Measurements from ENCODE around the gene FNDC11. TPM values are rescaled to one million over a fixed set of nuclear protein-coding genes. Genes with fewer than 3 reads are reported as not detected.
A peak's percentile ranks its signal among the peaks of the same experiment; 100 is the strongest.

Gene FNDC11
- total and polyA plus RNA-seq, 8 donors = 0.23 to 0.84 (median 0.67) TPM

- no peak for TF ChIP-seq CTCF (IDR thresholded peaks at IDR 0.05)
- Histone ChIP-seq H3K27ac (no peak overlapping the region), H3K4me1 (peaks cover 11 to 36% of the 10 kb centered on the region in 2 donors), H3K4me3 (no peak overlapping the region), H3K9me3 (peaks cover 0 to 9% of the 10 kb centered on the region in 2 donors), H3K27me3 (peaks cover 0 to 14% of the 10 kb centered on the region in 2 donors), H3K36me3 (peaks cover 0 to 19% of the 10 kb centered on the region in 2 donors)
- intact Hi-C loops (cut with DNase I) = no loop called here
- DNase-seq = peak in 2 of 4 donors; percentile 34 to 69
- ATAC-seq = no peak
Observed at GRCh38 chr20:63522981-63523611, 30.9 kb upstream of the FNDC11 start.

GRCh38 chr20:63525185-63525584, 28.8 kb upstream of the FNDC11 start:
- Histone ChIP-seq H3K4me1 (peaks cover 11 to 28% of the 10 kb centered on the region in 2 donors), H3K9me3 (peaks cover 0 to 9% of the 10 kb centered on the region in 2 donors), H3K27me3 (peaks cover 0 to 5% of the 10 kb centered on the region in 2 donors), H3K27ac (no peak overlapping the region), H3K4me3 (no peak overlapping the region), H3K36me3 (peaks cover 0 to 19% of the 10 kb centered on the region in 2 donors)
- no peak for TF ChIP-seq CTCF (IDR thresholded peaks at IDR 0.05)
- DNase-seq (no peak), ATAC-seq (no peak)
- intact Hi-C loops (cut with DNase I) = no loop called here

- Histone ChIP-seq H3K4me3 (no peak overlapping the region), H3K27ac (no peak overlapping the region), H3K4me1 (peaks cover 11 to 27% of the 10 kb centered on the region in 2 donors), H3K36me3 (peaks cover 0 to 19% of the 10 kb centered on the region in 2 donors), H3K9me3 (peaks cover 0 to 9% of the 10 kb centered on the region in 2 donors), H3K27me3 (peaks cover 0 to 13% of the 10 kb centered on the region in 2 donors)
- no peak for ATAC-seq
- intact Hi-C loops (cut with DNase I) = no loop called here
- DNase-seq = no peak
- TF ChIP-seq CTCF (IDR thresholded peaks at IDR 0.05) = no peak
Observed at GRCh38 chr20:63525971-63526370, 28.0 kb upstream of the FNDC11 start.

GRCh38 chr20:63527184-63527583, 26.8 kb upstream of the FNDC11 start:
- Histone ChIP-seq H3K36me3 (peaks cover 0 to 16% of the 10 kb centered on the region in 2 donors), H3K4me1 (peaks cover 4 to 15% of the 10 kb centered on the region in 2 donors), H3K9me3 (peaks cover 0 to 9% of the 10 kb centered on the region in 2 donors), H3K4me3 (no peak overlapping the region), H3K27me3 (peaks cover 0 to 13% of the 10 kb centered on the region in 2 donors), H3K27ac (no peak overlapping the region)
- peak in 1 of 4 donors; percentile 34 for DNase-seq
- no peak for ATAC-seq
- no peak for TF ChIP-seq CTCF (IDR thresholded peaks at IDR 0.05)
- intact Hi-C loops (cut with DNase I) = no loop called here

GRCh38 chr20:63529180-63529860, 24.6 kb upstream of the FNDC11 start:
- DNase-seq = peak in 1 of 4 donors; percentile 69
- intact Hi-C loops (cut with DNase I) = no loop called here
- no peak overlapping the region for H3K27ac ChIP-seq
- no peak overlapping the region for H3K4me3 ChIP-seq
- no peak for TF ChIP-seq CTCF (IDR thresholded peaks at IDR 0.05)
- H3K36me3 ChIP-seq = no peaks in the 10 kb centered on the region
- no peak for ATAC-seq
- peaks cover 0 to 30% of the 10 kb centered on the region in 2 donors for H3K27me3 ChIP-seq
- H3K9me3 ChIP-seq = no peaks in the 10 kb centered on the region
- H3K4me1 ChIP-seq = peaks cover 0 to 10% of the 10 kb centered on the region in 2 donors
